IMR-90 (cell line): ENCODE data around the gene ZBTB26. TPM values are rescaled to one million over a fixed set of nuclear protein-coding genes. Genes with fewer than 3 reads are reported as not detected.

ENCODE experiments used
- ATAC-seq: fragments of 200-7000 bp; cut with Tn5 transposase; 2 replicates; pipeline ENCODE4 v1.9.1; 2020; ENCODE audit warnings: low read depth, mild to moderate bottlenecking, moderate library complexity
- BruUV-seq: library from RNA; stranded (reverse); fragments of 400-500 nt; replicated peaks from 2 replicates; lab custom pipeline; 2021; lab: Mats Ljungman, UMichigan
- CTCF ChIA-PET: fragments of 300-600 bp; formaldehyde crosslinking; extraction: SDS; loops from one replicate; lab custom pipeline; 2021; ENCODE audit warnings: antibody characterized with exemption; lab: Yijun Ruan, JAX
- POLR2A ChIA-PET: fragments of 300-600 bp; sonication (Branson Sonifier 250); formaldehyde crosslinking; loops from one replicate; lab custom pipeline; 2022; ENCODE audit warnings: antibody characterized with exemption; ENCODE audit not compliant: unreplicated experiment; lab: Charles Lee
- DNase-seq: peaks from one replicate; pipeline ENCODE4 v3.0.0; 2013
- H2AFZ ChIP-seq: replicated peaks from 2 replicates; pipeline ENCODE3; 2013; ENCODE audit warnings: low read length, mild to moderate bottlenecking; ENCODE audit not compliant: poor library complexity
- H2AK5ac ChIP-seq: 2 replicates; pipeline ENCODE4 v1.6.1; 2013; ENCODE audit warnings: low read depth, low read length, inconsistent platforms
- H2AK9ac ChIP-seq: replicated peaks from 2 replicates; pipeline ENCODE3; 2013; ENCODE audit warnings: mild to moderate bottlenecking, low read depth, low read length, moderate library complexity; ENCODE audit not compliant: poor library complexity
- H2BK120ac ChIP-seq: 2 replicates; pipeline ENCODE4 v1.6.1; 2013; ENCODE audit warnings: low read depth, low read length, inconsistent platforms
- H2BK15ac ChIP-seq: 3 replicates; pipeline ENCODE4 v1.6.1; 2013; ENCODE audit warnings: low read depth, low read length, inconsistent platforms
- H2BK20ac ChIP-seq: 2 replicates; pipeline ENCODE4 v1.6.1; 2013; ENCODE audit warnings: low read depth, mild to moderate bottlenecking, inconsistent platforms, low read length, moderate library complexity
- H2BK5ac ChIP-seq: 2 replicates; pipeline ENCODE4 v1.6.1; 2013; ENCODE audit warnings: mild to moderate bottlenecking, low read depth, low read length, inconsistent platforms; ENCODE audit not compliant: poor library complexity, severe bottlenecking
- H3K14ac ChIP-seq: replicated peaks from 2 replicates; pipeline ENCODE4 v1.6.1; 2013; ENCODE audit warnings: low read depth, low read length, inconsistent platforms
- H3K18ac ChIP-seq: 2 replicates; pipeline ENCODE4 v1.6.1; 2013; ENCODE audit warnings: low read depth, low read length, control low read depth
- H3K23ac ChIP-seq: 2 replicates; pipeline ENCODE4 v1.6.1; 2013; ENCODE audit warnings: low read depth, low read length, inconsistent platforms
- H3K27ac ChIP-seq: 2 replicates; pipeline ENCODE4 v1.5.1; 2013; ENCODE audit warnings: mild to moderate bottlenecking, control low read depth, low read length; ENCODE audit not compliant: insufficient read depth
- H3K27me3 ChIP-seq: 2 replicates; pipeline ENCODE4 v1.6.1; 2013; ENCODE audit warnings: low read length; ENCODE audit not compliant: control insufficient read depth, insufficient read depth
- H3K36me3 ChIP-seq: 2 replicates; pipeline ENCODE4 v1.6.1; 2013; ENCODE audit warnings: low read length, mixed read lengths; ENCODE audit not compliant: control insufficient read depth, insufficient read depth
- H3K4ac ChIP-seq: 2 replicates; pipeline ENCODE4 v1.6.1; 2013; ENCODE audit warnings: low read depth, low read length, inconsistent platforms
- H3K4me1 ChIP-seq: 2 replicates; pipeline ENCODE4 v1.6.1; 2013; ENCODE audit warnings: low read length, mixed read lengths; ENCODE audit not compliant: control insufficient read depth, insufficient read depth
- H3K4me2 ChIP-seq: 2 replicates; pipeline ENCODE4 v1.6.1; 2013; ENCODE audit warnings: low read depth, mild to moderate bottlenecking, control low read depth, low read length, moderate library complexity
- H3K4me3 ChIP-seq: 2 replicates; pipeline ENCODE4 v1.5.1; 2013; ENCODE audit warnings: low read depth, mild to moderate bottlenecking, control low read depth, low read length, moderate library complexity; ENCODE audit not compliant: insufficient read depth
- H3K56ac ChIP-seq: 2 replicates; pipeline ENCODE4 v1.6.1; 2013; ENCODE audit warnings: low read length, inconsistent platforms; ENCODE audit not compliant: insufficient read depth; ENCODE audit errors: extremely low read depth
- H3K79me1 ChIP-seq, 2 experiments: 2 replicates each; pipeline ENCODE4 v1.6.1; 2013; ENCODE audit warnings: low read length in 2 of 2, inconsistent platforms in 1 of 2, low read depth in 1 of 2
- H3K9ac ChIP-seq: 2 replicates; pipeline ENCODE4 v1.6.1; 2013; ENCODE audit warnings: low read depth, low read length, control low read depth
- H3K9me1 ChIP-seq: 2 replicates; pipeline ENCODE4 v1.6.1; 2013; ENCODE audit warnings: low read length, inconsistent platforms; ENCODE audit not compliant: insufficient read depth
- H3K9me3 ChIP-seq: 2 replicates; pipeline ENCODE4 v1.6.1; 2013; ENCODE audit warnings: low read length; ENCODE audit not compliant: control insufficient read depth, insufficient read depth
- H4K20me1 ChIP-seq: 2 replicates; pipeline ENCODE4 v1.6.1; 2013; ENCODE audit warnings: low read length, inconsistent platforms; ENCODE audit not compliant: insufficient read depth
- H4K5ac ChIP-seq: 2 replicates; pipeline ENCODE4 v1.6.1; 2013; ENCODE audit warnings: mild to moderate bottlenecking, low read depth, low read length, control low read depth
- H4K8ac ChIP-seq, 2 experiments: 2 replicates each; pipeline ENCODE4 v1.6.1; 2013; ENCODE audit warnings: low read depth in 2 of 2, low read length in 2 of 2, control low read depth in 1 of 2, inconsistent platforms in 1 of 2
- H4K91ac ChIP-seq: 2 replicates; pipeline ENCODE4 v1.6.1; 2013; ENCODE audit warnings: low read depth, low read length, inconsistent platforms; ENCODE audit not compliant: insufficient read depth
- CEBPB ChIP-seq: IDR thresholded peaks from 2 replicates; pipeline ENCODE4 v1.6.1; 2012; ENCODE audit warnings: low read depth, low read length, improper control_type of control experiment
- CTCF ChIP-seq: conservative IDR thresholded peaks from 2 replicates; pipeline ENCODE4 v1.5.1; 2012; ENCODE audit warnings: mild to moderate bottlenecking, low read depth, low read length, improper control_type of control experiment
- POLR2A ChIP-seq: IDR thresholded peaks from 2 replicates; pipeline ENCODE4 v1.6.1; 2012; ENCODE audit warnings: mild to moderate bottlenecking, low read depth, low read length
- RAD21 ChIP-seq: IDR thresholded peaks from 2 replicates; pipeline ENCODE4 v1.6.1; 2012; ENCODE audit warnings: low read length, improper control_type of control experiment
- RCOR1 ChIP-seq: IDR thresholded peaks from 2 replicates; pipeline ENCODE4 v1.6.1; 2012; ENCODE audit warnings: mild to moderate bottlenecking, low read length, improper control_type of control experiment; ENCODE audit not compliant: insufficient replicate concordance
- SMC3 ChIP-seq: fragments of 150-350 bp; IDR thresholded peaks from 2 replicates; pipeline ENCODE4 v1.6.1; 2016; ENCODE audit warnings: low read depth, mild to moderate bottlenecking, antibody characterized with exemption, low read length, moderate library complexity
- WGBS, 2 experiments: methylation state at CpG; one replicate each; pipeline versions ENCODE4 v1.1.5 to v1.1.7; 2013; ENCODE audit warnings: missing lambda C conversion rate in 2 of 2; ENCODE audit not compliant: insufficient read length in 1 of 2; ENCODE audit errors: extremely low coverage in 2 of 2; 5-methylcytosine and 5-hydroxymethylcytosine counted together
- dilution Hi-C: fragments of 300-500 bp; cut with HindIII; formaldehyde crosslinking; loops from one replicate; pipeline ENCODE4 v1.14.3; 2018; ENCODE audit warnings: low sequenced_read_pairs; ENCODE audit not compliant: unreplicated experiment
- in situ Hi-C: fragments of 300-500 bp; cut with MboI; formaldehyde crosslinking; loops from 3 replicates; pipeline ENCODE4 v1.14.3; 2019; ENCODE audit warnings: low sequenced_read_pairs, inconsistent platforms, mixed read lengths
- intact Hi-C: fragments of 100-400 bp; cut with micrococcal nuclease; formaldehyde crosslinking; loops from 2 replicates; pipeline ENCODE4 v1.10.0; 2022
- polyA plus RNA-seq, 3 experiments: library from polyadenylated mRNA; depleted of rRNA; stranded (reverse); fragments of >200 nt; gene quantifications; 2 replicates each; pipeline ENCODE4 v1.2.3, GENCODE V29; 2012; ENCODE audit warnings: low replicate concordance in 1 of 3
- total RNA-seq: library from RNA; depleted of rRNA; stranded (reverse); fragments of >200 nt; gene quantifications from 2 replicates; pipeline ENCODE4 v1.2.3, GENCODE V29; 2012

ZBTB26 gene
- total and polyA plus RNA-seq, 2 of the 4 experiments (the other 2 are of a cell fraction): 3.1 to 6.1 TPM

DNA sequence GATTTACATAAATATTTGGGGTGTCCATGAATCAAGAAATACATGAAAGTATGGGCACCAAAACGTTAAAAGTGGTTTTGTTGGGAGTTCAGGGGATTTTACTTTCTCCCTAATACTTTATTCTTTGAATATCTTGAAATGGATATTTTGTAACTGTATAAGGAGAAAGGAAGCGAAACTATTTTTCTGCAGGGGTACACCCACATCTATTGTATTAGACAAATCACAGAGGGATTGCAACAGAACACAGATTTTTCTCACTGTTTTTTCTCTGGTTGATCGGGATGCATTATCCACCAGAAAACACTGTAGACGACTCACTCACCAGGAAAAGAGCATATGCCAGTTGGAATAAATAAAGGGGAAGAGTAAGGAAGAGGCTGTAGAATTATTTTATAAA is 8.3 kb upstream of the ZBTB26 start:
- H4K5ac ChIP-seq: no peak overlapping the region
- H3K9ac ChIP-seq: no peak overlapping the region
- TF ChIP-seq CTCF (no peak), CEBPB (no peak), RAD21 (no peak), RCOR1 (no peak), SMC3 (no peak), POLR2A (no peak)
- no peak overlapping the region for H2BK120ac ChIP-seq
- H2BK15ac ChIP-seq: no peak overlapping the region
- no peak overlapping the region for H3K23ac ChIP-seq
- no peak overlapping the region for H4K8ac ChIP-seq
- no peak overlapping the region for H3K4me2 ChIP-seq
- WGBS, 2 experiments: no CpG with 5 or more reads among the region's 4 CpGs
- no peak overlapping the region for H2AFZ ChIP-seq
- intact Hi-C loops (no loop called here), in situ Hi-C loops (no loop called here), dilution Hi-C loops (no loop called here)
- no peak overlapping the region for H2BK20ac ChIP-seq
- no peaks in the 10 kb centered on the region for H3K27me3 ChIP-seq
- no peaks in the 10 kb centered on the region for H3K9me1 ChIP-seq
- DNase-seq: no peak
- no peak overlapping the region for H2BK5ac ChIP-seq
- no peak overlapping the region for H3K18ac ChIP-seq
- H3K27ac ChIP-seq: no peak overlapping the region
- ChIA-PET POLR2A (no interaction called here), CTCF (no interaction called here)
- ATAC-seq: no peak
- H3K14ac ChIP-seq: no peak overlapping the region
- no peaks in the 10 kb centered on the region for H3K9me3 ChIP-seq
- no peak overlapping the region for H3K56ac ChIP-seq
- H3K4me1 ChIP-seq: peaks cover 5% of the 10 kb centered on the region
- peaks cover 15% of the 10 kb centered on the region for H3K36me3 ChIP-seq
- no peak overlapping the region for H2AK9ac ChIP-seq
- no peak overlapping the region for H4K91ac ChIP-seq
- no TSS peak for BruUV-seq
- H2AK5ac ChIP-seq: no peak overlapping the region
- H4K20me1 ChIP-seq: peaks cover 15% of the 10 kb centered on the region; the same call in 1 of the 2 replicates
- H3K4ac ChIP-seq: no peak overlapping the region
- H3K79me1 ChIP-seq: peaks cover 11 to 35% of the 10 kb centered on the region in 2 experiments
- H3K4me3 ChIP-seq: no peak overlapping the region
